HepG2 (cell line): ENCODE measurements around the gene SIRT1. TPM values are rescaled to one million over a fixed set of nuclear protein-coding genes. Genes with fewer than 3 reads are reported as not detected.

Source experiments
- ARID2 ChIP-seq: sonication (generic); formaldehyde crosslinking; IDR thresholded peaks from 2 replicates; pipeline ENCODE4 v1.8.1; 2022; ENCODE audit warnings: mild to moderate bottlenecking, missing genetic modification reagents, borderline replicate concordance
- CHCHD3 ChIP-seq: sonication (generic); formaldehyde crosslinking; IDR thresholded peaks from 2 replicates; pipeline ENCODE4 v1.8.0; 2022; ENCODE audit warnings: mild to moderate bottlenecking, missing genetic modification reagents, moderate library complexity
- CSRNP1 ChIP-seq: sonication (generic); formaldehyde crosslinking; IDR thresholded peaks from 2 replicates; pipeline ENCODE4 v1.8.1; 2023; ENCODE audit warnings: mild to moderate bottlenecking, missing genetic modification reagents
- KIAA2018 ChIP-seq: sonication (generic); formaldehyde crosslinking; IDR thresholded peaks from 2 replicates; pipeline ENCODE4 v1.5.0; 2020; ENCODE audit warnings: mild to moderate bottlenecking, missing genetic modification reagents, borderline replicate concordance
- MAX ChIP-seq: IDR thresholded peaks from 2 replicates; pipeline ENCODE4 v1.6.1; 2012; ENCODE audit warnings: inconsistent platforms
- MEIS1 ChIP-seq: sonication (generic); formaldehyde crosslinking; IDR thresholded peaks from 2 replicates; pipeline ENCODE4 v1.9.0; 2021; ENCODE audit warnings: mild to moderate bottlenecking, missing genetic modification reagents, moderate library complexity, borderline replicate concordance
- NR2F6 ChIP-seq, 2 experiments: IDR thresholded peaks; 2 replicates each; pipeline ENCODE4 v1.6.1; 2016; ENCODE audit warnings: antibody characterized with exemption in 1 of 2, mild to moderate bottlenecking in 1 of 2
- RXRB ChIP-seq: IDR thresholded peaks from 2 replicates; pipeline ENCODE4 v1.6.1; 2016; ENCODE audit warnings: borderline replicate concordance, missing genetic modification reagents, missing compliant biosample characterization
- TEAD3 ChIP-seq: optimal IDR thresholded peaks from 2 replicates; pipeline ENCODE3; 2016; ENCODE audit warnings: borderline replicate concordance
- THYN1 ChIP-seq: sonication (generic); formaldehyde crosslinking; IDR thresholded peaks from 2 replicates; pipeline ENCODE4 v1.8.1; 2023; ENCODE audit warnings: low read depth, mild to moderate bottlenecking, moderate library complexity, missing genetic modification reagents, borderline replicate concordance
- ZEB1 ChIP-seq: IDR thresholded peaks from 2 replicates; pipeline ENCODE4 v1.6.1; 2012; ENCODE audit warnings: mild to moderate bottlenecking, low read depth, inconsistent platforms; ENCODE audit not compliant: insufficient replicate concordance
- ZNF292 ChIP-seq: sonication (generic); formaldehyde crosslinking; IDR thresholded peaks from 2 replicates; pipeline ENCODE4 v1.8.1; 2022; ENCODE audit warnings: mild to moderate bottlenecking, low read depth, missing genetic modification reagents, borderline replicate concordance
- ZNF589 ChIP-seq: sonication (generic); formaldehyde crosslinking; conservative IDR thresholded peaks from 2 replicates; pipeline ENCODE4 v1.8.0; 2022; ENCODE audit warnings: mild to moderate bottlenecking, moderate library complexity, missing genetic modification reagents
- ZNF710 ChIP-seq: sonication (generic); formaldehyde crosslinking; IDR thresholded peaks from 2 replicates; pipeline ENCODE4 v1.5.0; 2020; ENCODE audit warnings: mild to moderate bottlenecking, missing genetic modification reagents, borderline replicate concordance
- ZNF790 ChIP-seq: sonication (generic); formaldehyde crosslinking; IDR thresholded peaks from 2 replicates; pipeline ENCODE4 v1.8.0; 2022; ENCODE audit warnings: missing genetic modification reagents, mild to moderate bottlenecking, borderline replicate concordance
- polyA plus RNA-seq, 8 experiments: library from polyadenylated mRNA; depleted of rRNA in 3 of 8; stranded (reverse) in 7 of 8; unstranded in 1 of 8; fragments of >200 nt; fragmentation: Illumina TruSeq in 4 of 8; extraction: Trizol in 4 of 8; gene quantifications; 2 replicates each; pipeline versions ENCODE4 v1.2.1 to v1.2.3, GENCODE V29; 2011 to 2016; ENCODE audit warnings: low read depth in 4 of 8, missing spikeins in 1 of 8, mixed read lengths in 1 of 8; ENCODE audit not compliant: insufficient read depth in 1 of 8
- total RNA-seq, 5 experiments: library from RNA; depleted of rRNA; stranded (reverse); fragments of >200 nt; fragmentation: Illumina TruSeq; extraction: Trizol; gene quantifications; 2 replicates each; pipeline ENCODE4 v1.2.3, GENCODE V29; 2016; ENCODE audit warnings: low read depth in 1 of 5

The SIRT1 gene
- total and polyA plus RNA-seq, 2 of the 13 experiments (the other 11 are each of a cell fraction or from before 2014, with no cell fraction given): 9.4 to 10.2 TPM

- no peak for TF ChIP-seq ZNF710
- TF ChIP-seq RXRB (CRISPR knock-in tag): peak; percentile 29; the same call in 1 of the 2 replicates
- no peak for TF ChIP-seq CHCHD3 (CRISPR knock-in tag)
- no peak for TF ChIP-seq ZEB1
- no peak for TF ChIP-seq MEIS1
- TF ChIP-seq ZNF589 (CRISPR knock-in tag): no peak
- TF ChIP-seq CSRNP1: no peak
- TF ChIP-seq ZNF790 (CRISPR knock-in tag): no peak
- TF ChIP-seq TEAD3: no peak
- no peak for TF ChIP-seq ARID2 (CRISPR knock-in tag)
- no peak for TF ChIP-seq KIAA2018 (CRISPR knock-in tag)
- TF ChIP-seq NR2F6 (IDR thresholded peaks at IDR 0.05): no peak
- TF ChIP-seq NR2F6 (CRISPR knock-in tag; IDR thresholded peaks at IDR 0.05): peak; percentile 39; the same call in 1 of the 2 replicates
- TF ChIP-seq MAX: peak; percentile 63
- no peak for TF ChIP-seq ZNF292
- no peak for TF ChIP-seq THYN1 (CRISPR knock-in tag)
These were observed 75.5 kb downstream of the SIRT1 start (continued) for GRCh38 chr10:67959839-67960476.
